Neural crest cell (in vitro differentiated cells): ENCODE data around the gene MRAP. TPM values are rescaled to one million over a fixed set of nuclear protein-coding genes. Genes with fewer than 3 reads are reported as not detected.

Source experiments
- DNase-seq: peaks from one replicate; pipeline ENCODE4 v3.0.0; 2021; ENCODE audit warnings: low read depth, mixed read lengths, low spot score
- H3K27ac Mint-ChIP-seq: one replicate; pipeline ENCODE4 v1.8.0; 2021; ENCODE audit warnings: mild to moderate bottlenecking, mixed read lengths; ENCODE audit not compliant: unreplicated experiment
- H3K27me3 Mint-ChIP-seq: 2 replicates; pipeline ENCODE4 v1.8.0; 2021; ENCODE audit warnings: low read depth, mild to moderate bottlenecking, mixed read lengths
- H3K36me3 Mint-ChIP-seq: 2 replicates; pipeline ENCODE4 v1.8.0; 2021; ENCODE audit warnings: low read depth, mild to moderate bottlenecking, mixed read lengths
- H3K4me1 Mint-ChIP-seq: 2 replicates; pipeline ENCODE4 v1.8.0; 2021; ENCODE audit warnings: mixed read lengths
- H3K4me3 Mint-ChIP-seq: one replicate; pipeline ENCODE4 v1.8.0; 2021; ENCODE audit warnings: mild to moderate bottlenecking, mixed read lengths
- H3K9me3 Mint-ChIP-seq: 2 replicates; pipeline ENCODE4 v1.8.0; 2021; ENCODE audit warnings: mixed read lengths
- total RNA-seq: library from RNA; stranded (reverse); gene quantifications from 2 replicates; pipeline ENCODE4 v1.2.1, GENCODE V29; 2021
- TF ChIP-seq, protein P1 (sequence below): fragments of 200-600 bp; sonication (generic); conservative IDR thresholded peaks from 2 replicates; pipeline ENCODE4 v1.5.0; 2021; ENCODE audit warnings: antibody characterized with exemption, mild to moderate bottlenecking

MRAP gene
- total RNA-seq, 1 donor from 2014 or later: not detected

GRCh38 chr21:32312326-32312725 lies 13.7 kb downstream of the MRAP start:
- peaks cover 4% of the 10 kb centered on the region for H3K4me1 Mint-ChIP-seq
- DNase-seq: no peak
- H3K4me3 Mint-ChIP-seq: no peak overlapping the region
- no peaks in the 10 kb centered on the region for H3K27me3 Mint-ChIP-seq
- TF ChIP-seq, protein P1, sequence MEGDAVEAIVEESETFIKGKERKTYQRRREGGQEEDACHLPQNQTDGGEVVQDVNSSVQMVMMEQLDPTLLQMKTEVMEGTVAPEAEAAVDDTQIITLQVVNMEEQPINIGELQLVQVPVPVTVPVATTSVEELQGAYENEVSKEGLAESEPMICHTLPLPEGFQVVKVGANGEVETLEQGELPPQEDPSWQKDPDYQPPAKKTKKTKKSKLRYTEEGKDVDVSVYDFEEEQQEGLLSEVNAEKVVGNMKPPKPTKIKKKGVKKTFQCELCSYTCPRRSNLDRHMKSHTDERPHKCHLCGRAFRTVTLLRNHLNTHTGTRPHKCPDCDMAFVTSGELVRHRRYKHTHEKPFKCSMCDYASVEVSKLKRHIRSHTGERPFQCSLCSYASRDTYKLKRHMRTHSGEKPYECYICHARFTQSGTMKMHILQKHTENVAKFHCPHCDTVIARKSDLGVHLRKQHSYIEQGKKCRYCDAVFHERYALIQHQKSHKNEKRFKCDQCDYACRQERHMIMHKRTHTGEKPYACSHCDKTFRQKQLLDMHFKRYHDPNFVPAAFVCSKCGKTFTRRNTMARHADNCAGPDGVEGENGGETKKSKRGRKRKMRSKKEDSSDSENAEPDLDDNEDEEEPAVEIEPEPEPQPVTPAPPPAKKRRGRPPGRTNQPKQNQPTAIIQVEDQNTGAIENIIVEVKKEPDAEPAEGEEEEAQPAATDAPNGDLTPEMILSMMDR: no peak
- H3K9me3 Mint-ChIP-seq: no peaks in the 10 kb centered on the region
- no peak overlapping the region for H3K27ac Mint-ChIP-seq
- H3K36me3 Mint-ChIP-seq: no peaks in the 10 kb centered on the region

DNA sequence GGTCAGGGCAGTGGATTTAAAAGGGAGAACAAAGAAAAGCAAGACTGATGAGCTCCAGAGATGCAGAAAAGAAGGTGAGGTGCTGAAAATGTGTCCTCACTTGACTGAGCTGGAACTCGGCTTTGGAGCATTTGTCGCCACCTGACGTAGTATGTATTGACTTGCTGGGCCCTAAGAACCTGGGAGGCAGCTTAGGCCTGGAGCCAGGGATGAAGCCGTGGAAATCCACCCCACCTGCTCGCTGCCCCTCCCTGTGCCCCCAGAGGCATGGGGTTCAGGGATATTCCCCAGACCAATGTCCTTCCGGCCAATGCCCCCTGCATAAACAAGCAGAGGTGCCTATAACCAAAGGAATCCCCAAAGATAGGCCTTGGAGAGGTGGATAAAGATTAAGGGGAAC lies 14.3 kb downstream of the MRAP start:
- no peaks in the 10 kb centered on the region for H3K27me3 Mint-ChIP-seq
- peak overlapping the region; percentile 50 for H3K27ac Mint-ChIP-seq
- no peaks in the 10 kb centered on the region for H3K36me3 Mint-ChIP-seq
- TF ChIP-seq, protein P1: no peak
- H3K4me1 Mint-ChIP-seq: peaks cover 4% of the 10 kb centered on the region
- no peak overlapping the region for H3K4me3 Mint-ChIP-seq
- no peak for DNase-seq
- H3K9me3 Mint-ChIP-seq: no peaks in the 10 kb centered on the region

DNA sequence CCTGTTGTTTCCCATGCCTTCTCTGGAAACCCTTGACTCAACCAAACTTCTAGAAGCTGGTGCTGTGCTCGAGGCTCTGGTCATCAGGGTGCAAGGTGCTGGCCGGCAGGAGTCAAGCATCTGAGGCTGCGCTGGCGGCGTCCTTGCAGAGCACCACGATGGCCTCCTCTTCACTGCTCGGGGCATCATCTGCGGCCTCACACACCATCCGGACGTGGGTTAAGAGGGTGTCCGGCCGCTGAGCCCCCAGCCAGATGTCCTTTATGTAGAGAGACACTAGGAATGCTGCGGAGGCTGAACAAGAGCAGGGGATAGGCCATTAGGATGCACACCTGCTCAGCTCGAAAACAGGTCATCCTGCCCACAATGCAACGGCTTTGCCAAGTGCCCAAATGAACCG lies 16.2 kb downstream of the MRAP start:
- TF ChIP-seq, protein P1: no peak
- peaks cover 4% of the 10 kb centered on the region for H3K4me1 Mint-ChIP-seq
- no peaks in the 10 kb centered on the region for H3K27me3 Mint-ChIP-seq
- no peak overlapping the region for H3K27ac Mint-ChIP-seq
- H3K36me3 Mint-ChIP-seq: no peaks in the 10 kb centered on the region
- no peak for DNase-seq
- no peak overlapping the region for H3K4me3 Mint-ChIP-seq
- H3K9me3 Mint-ChIP-seq: no peaks in the 10 kb centered on the region

DNA sequence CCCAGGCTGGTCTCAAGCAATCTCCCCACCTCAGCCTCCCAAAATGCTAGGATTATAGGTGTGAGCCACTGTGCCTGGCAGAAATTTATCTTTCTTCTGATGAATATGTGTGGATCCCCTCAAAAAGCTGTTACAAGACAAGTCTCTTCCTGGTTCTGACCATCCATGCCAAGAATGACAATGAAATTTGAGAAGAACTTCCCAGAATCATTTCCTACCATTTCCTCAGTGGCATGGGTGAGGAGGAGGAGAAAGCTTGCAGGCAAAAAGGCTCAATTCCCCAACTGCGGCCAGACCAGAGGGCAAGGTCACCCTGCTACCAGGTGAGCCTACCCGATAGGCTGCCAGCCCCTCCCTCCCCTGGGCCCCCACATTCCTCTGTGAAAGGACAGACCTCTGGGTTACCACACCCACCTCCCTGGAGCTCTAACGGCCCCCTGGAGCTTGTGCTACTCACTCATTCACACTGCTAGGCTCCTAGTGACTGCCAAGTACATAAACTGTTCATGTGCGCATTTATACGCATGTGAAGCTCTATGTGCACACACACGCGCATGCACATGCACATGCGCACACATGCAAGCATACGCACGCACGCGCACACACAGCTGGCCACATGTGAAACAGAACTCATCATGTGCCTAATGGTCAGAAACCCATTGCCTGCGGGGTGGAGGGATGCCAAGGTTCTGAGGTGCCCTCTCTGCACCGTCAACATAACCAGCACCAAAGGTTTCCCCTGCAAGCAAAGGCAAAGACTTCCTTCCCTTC lies 17.0 kb downstream of the MRAP start:
- H3K27me3 Mint-ChIP-seq: no peaks in the 10 kb centered on the region
- no peak overlapping the region for H3K4me3 Mint-ChIP-seq
- H3K4me1 Mint-ChIP-seq: peaks cover 4% of the 10 kb centered on the region
- TF ChIP-seq, protein P1: no peak
- no peak overlapping the region for H3K27ac Mint-ChIP-seq
- H3K36me3 Mint-ChIP-seq: no peaks in the 10 kb centered on the region
- no peak for DNase-seq
- no peaks in the 10 kb centered on the region for H3K9me3 Mint-ChIP-seq

GRCh38 chr21:32316361-32317215 lies 17.9 kb downstream of the MRAP start:
- no peak for DNase-seq
- Mint-ChIP-seq H3K4me1 (no peaks in the 10 kb centered on the region), H3K36me3 (no peaks in the 10 kb centered on the region), H3K9me3 (no peaks in the 10 kb centered on the region), H3K27me3 (no peaks in the 10 kb centered on the region), H3K4me3 (no peak overlapping the region), H3K27ac (no peak overlapping the region)
- TF ChIP-seq, protein P1: no peak
